ENCODE data around the gene CRHR1. TPM values are rescaled to one million over a fixed set of nuclear protein-coding genes. Genes with fewer than 3 reads are reported as not detected.
A peak's percentile ranks its signal among the peaks of the same experiment; 100 is the strongest.

Gene CRHR1
- total and polyA plus RNA-seq, 10 donors: 0.22 TPM; not detected in 9

- TF ChIP-seq CTCF (IDR thresholded peaks at IDR 0.05 in 8 of 11, conservative IDR thresholded peaks at IDR 0.05 in 3 of 11) (no peak), POLR2AphosphoS5 (IDR thresholded peaks at IDR 0.05) (no peak), POLR2A (IDR thresholded peaks at IDR 0.05) (no peak)
- whole genome bisulfite sequencing, 5 donors: 42 to 54% (median 47%) methylated on average over 4 of the region's 4 CpGs
- H3K27me3 ChIP-seq (replicated peaks in 1 of 7): peaks cover 0 to 4% (median 0%) of the 10 kb centered on the region in 7 donors
Observed at GRCh38 chr17:45870342-45870974, 86.3 kb downstream of the CRHR1 start.

DNA sequence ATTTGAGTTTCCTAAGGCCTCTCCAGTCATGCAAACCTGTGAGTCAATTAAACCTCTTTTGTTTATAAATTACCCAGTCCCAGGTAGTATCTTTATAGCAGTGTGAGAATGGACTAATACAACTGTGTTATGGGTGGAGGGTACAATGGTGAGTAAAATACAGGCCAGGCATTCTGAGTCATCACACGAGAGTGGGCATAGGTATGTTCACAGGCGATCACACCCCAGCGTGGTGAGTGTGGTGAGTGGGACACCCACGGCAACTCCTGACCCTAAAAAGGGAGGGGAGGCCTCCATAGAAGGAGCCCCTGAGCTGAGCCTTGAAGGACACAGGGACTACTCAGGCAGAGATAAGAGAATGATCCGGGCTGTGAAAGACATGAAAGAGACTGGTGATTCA lies 87.6 kb downstream of the CRHR1 start:
- no peak for DNase-seq

More at GRCh38 chr17:45870342-45870974, 86.3 kb downstream of the CRHR1 start:
- H3K9me3 ChIP-seq: no peaks in the 10 kb centered on the region
- DNase-seq: no peak
- H3K36me3 ChIP-seq: no peaks in the 10 kb centered on the region
- peak overlapping the region in 3 of 8 donors; percentile 54 to 60 (median 55) for H3K27ac ChIP-seq
- H3K4me3 ChIP-seq: no peak overlapping the region
- peaks cover 0 to 24% (median 11%) of the 10 kb centered on the region in 6 donors for H3K4me1 ChIP-seq
- intact Hi-C loops (cut with DNase I; ENCODE audit: low total_unique reads): no loop called here

GRCh38 chr17:45873728-45874127 lies 89.6 kb downstream of the CRHR1 start:
- WGBS, 5 donors: 3 to 6% (median 4%) methylated on average over 6 of the region's 6 CpGs

More for the DNA sequence above, 87.6 kb downstream of the CRHR1 start:
- Histone ChIP-seq H3K27ac (no peak overlapping the region), H3K27me3 (replicated peaks in 1 of 7) (peaks cover 0 to 4% (median 0%) of the 10 kb centered on the region in 7 donors), H3K4me3 (no peak overlapping the region), H3K4me1 (peaks cover 0 to 24% (median 11%) of the 10 kb centered on the region in 6 donors), H3K36me3 (no peaks in the 10 kb centered on the region), H3K9me3 (no peaks in the 10 kb centered on the region)
- intact Hi-C loops (cut with DNase I; ENCODE audit: low total_unique reads): no loop called here
- no peak for TF ChIP-seq POLR2AphosphoS5 (IDR thresholded peaks at IDR 0.05)
- no peak for TF ChIP-seq CTCF (IDR thresholded peaks at IDR 0.05 in 8 of 11, conservative IDR thresholded peaks at IDR 0.05 in 3 of 11)
- no peak for TF ChIP-seq POLR2A (IDR thresholded peaks at IDR 0.05)
- WGBS, 5 donors: 80 to 87% (median 84%) methylated on average over 5 of the region's 5 CpGs

More at GRCh38 chr17:45873728-45874127, 89.6 kb downstream of the CRHR1 start:
- TF ChIP-seq CTCF (IDR thresholded peaks at IDR 0.05 in 8 of 11, conservative IDR thresholded peaks at IDR 0.05 in 3 of 11) (no peak), POLR2A (IDR thresholded peaks at IDR 0.05) (no peak), POLR2AphosphoS5 (IDR thresholded peaks at IDR 0.05) (no peak)
- Histone ChIP-seq H3K27me3 (replicated peaks in 1 of 7) (peaks cover 0 to 6% (median 0%) of the 10 kb centered on the region in 7 donors), H3K4me3 (no peak overlapping the region), H3K4me1 (peaks cover 0 to 24% (median 11%) of the 10 kb centered on the region in 6 donors), H3K9me3 (peaks cover 0 to 4% (median 0%) of the 10 kb centered on the region in 8 donors), H3K36me3 (no peaks in the 10 kb centered on the region), H3K27ac (peak overlapping the region in 5 of 8 donors; percentile 2 to 40 (median 33))
- DNase-seq: no peak
- intact Hi-C loops (cut with DNase I; ENCODE audit: low total_unique reads): no loop called here

Data from spleen (tissue), 11 donors.